ENCODE data around the gene PADI4. TPM values are rescaled to one million over a fixed set of nuclear protein-coding genes. Genes with fewer than 3 reads are reported as not detected.

PADI4 gene
- 8.2 TPM for total RNA-seq

GRCh38 chr1:17307946-17308345 lies at the start of gene PADI4:
Gene PADI4, plus strand, starts transcription at chr1:17308197. Its CDS starts 26 bp downstream, at chr1:17308223.
- peak within 1 kb of the TSS; percentile 24 for H3K4me3 ChIP-seq (ENCODE audit: low read length)

GRCh38 chr1:17258758-17259130 lies 49.3 kb upstream of the PADI4 start:
- Histone ChIP-seq H3K9me3 (ENCODE audit: low read depth, low read length) (no peaks in the 10 kb centered on the region), H3K4me1 (ENCODE audit: insufficient read depth, low read length) (no peaks in the 10 kb centered on the region), H3K4me3 (ENCODE audit: low read length) (no peak overlapping the region), H3K27me3 (ENCODE audit: insufficient read depth, low read length) (no peaks in the 10 kb centered on the region)

More at GRCh38 chr1:17307946-17308345, at the start of gene PADI4:
- no peaks in the 10 kb centered on the region for H3K9me3 ChIP-seq (ENCODE audit: low read depth, low read length)
- H3K4me1 ChIP-seq (ENCODE audit: insufficient read depth, low read length) = peaks cover 99% of the 10 kb centered on the region
- H3K27me3 ChIP-seq (ENCODE audit: insufficient read depth, low read length) = no peaks in the 10 kb centered on the region

GRCh38 chr1:17259233-17259873 lies 48.6 kb upstream of the PADI4 start:
- no peaks in the 10 kb centered on the region for H3K4me1 ChIP-seq (ENCODE audit: insufficient read depth, low read length)
- H3K9me3 ChIP-seq (ENCODE audit: low read depth, low read length) = no peaks in the 10 kb centered on the region
- no peak overlapping the region for H3K4me3 ChIP-seq (ENCODE audit: low read length)
- no peaks in the 10 kb centered on the region for H3K27me3 ChIP-seq (ENCODE audit: insufficient read depth, low read length)

- no peak overlapping the region for H3K4me3 ChIP-seq (ENCODE audit: low read length)
- H3K27me3 ChIP-seq (ENCODE audit: insufficient read depth, low read length) = no peaks in the 10 kb centered on the region
- no peaks in the 10 kb centered on the region for H3K9me3 ChIP-seq (ENCODE audit: low read depth, low read length)
- no peaks in the 10 kb centered on the region for H3K4me1 ChIP-seq (ENCODE audit: insufficient read depth, low read length)
Observed at GRCh38 chr1:17260264-17260663, 47.7 kb upstream of the PADI4 start.

- Histone ChIP-seq H3K9me3 (ENCODE audit: low read depth, low read length) (no peaks in the 10 kb centered on the region), H3K4me3 (ENCODE audit: low read length) (no peak overlapping the region), H3K27me3 (ENCODE audit: insufficient read depth, low read length) (no peaks in the 10 kb centered on the region), H3K4me1 (ENCODE audit: insufficient read depth, low read length) (no peaks in the 10 kb centered on the region)
Observed at GRCh38 chr1:17260738-17261137, 47.3 kb upstream of the PADI4 start.

GRCh38 chr1:17263936-17264335 lies 44.1 kb upstream of the PADI4 start:
- no peaks in the 10 kb centered on the region for H3K4me1 ChIP-seq (ENCODE audit: insufficient read depth, low read length)
- no peaks in the 10 kb centered on the region for H3K27me3 ChIP-seq (ENCODE audit: insufficient read depth, low read length)
- no peak overlapping the region for H3K4me3 ChIP-seq (ENCODE audit: low read length)
- no peaks in the 10 kb centered on the region for H3K9me3 ChIP-seq (ENCODE audit: low read depth, low read length)

GRCh38 chr1:17264470-17264869 lies 43.5 kb upstream of the PADI4 start:
- no peak overlapping the region for H3K4me3 ChIP-seq (ENCODE audit: low read length)
- no peaks in the 10 kb centered on the region for H3K4me1 ChIP-seq (ENCODE audit: insufficient read depth, low read length)
- no peaks in the 10 kb centered on the region for H3K9me3 ChIP-seq (ENCODE audit: low read depth, low read length)

GRCh38 chr1:17265162-17265561 lies 42.8 kb upstream of the PADI4 start:
- Histone ChIP-seq H3K4me3 (ENCODE audit: low read length) (no peak overlapping the region), H3K27me3 (ENCODE audit: insufficient read depth, low read length) (no peaks in the 10 kb centered on the region), H3K4me1 (ENCODE audit: insufficient read depth, low read length) (no peaks in the 10 kb centered on the region), H3K9me3 (ENCODE audit: low read depth, low read length) (no peaks in the 10 kb centered on the region)

More at GRCh38 chr1:17264470-17264869, 43.5 kb upstream of the PADI4 start:
- no peaks in the 10 kb centered on the region for H3K27me3 ChIP-seq (ENCODE audit: insufficient read depth, low read length)

GRCh38 chr1:17265950-17266349 lies 42.0 kb upstream of the PADI4 start:
- Histone ChIP-seq H3K27me3 (ENCODE audit: insufficient read depth, low read length) (no peaks in the 10 kb centered on the region), H3K9me3 (ENCODE audit: low read depth, low read length) (no peaks in the 10 kb centered on the region), H3K4me1 (ENCODE audit: insufficient read depth, low read length) (no peaks in the 10 kb centered on the region), H3K4me3 (ENCODE audit: low read length) (no peak overlapping the region)

GRCh38 chr1:17270891-17271765 lies 36.9 kb upstream of the PADI4 start:
- peaks cover 4% of the 10 kb centered on the region for H3K4me1 ChIP-seq (ENCODE audit: insufficient read depth, low read length)
- H3K4me3 ChIP-seq (ENCODE audit: low read length) = no peak overlapping the region
- H3K27me3 ChIP-seq (ENCODE audit: insufficient read depth, low read length) = no peaks in the 10 kb centered on the region
- H3K9me3 ChIP-seq (ENCODE audit: low read depth, low read length) = no peaks in the 10 kb centered on the region

GRCh38 chr1:17272066-17272465 lies 35.9 kb upstream of the PADI4 start:
- H3K4me1 ChIP-seq (ENCODE audit: insufficient read depth, low read length) = peaks cover 13% of the 10 kb centered on the region
- H3K27me3 ChIP-seq (ENCODE audit: insufficient read depth, low read length) = no peaks in the 10 kb centered on the region
- no peaks in the 10 kb centered on the region for H3K9me3 ChIP-seq (ENCODE audit: low read depth, low read length)
- no peak overlapping the region for H3K4me3 ChIP-seq (ENCODE audit: low read length)

- no peaks in the 10 kb centered on the region for H3K9me3 ChIP-seq (ENCODE audit: low read depth, low read length)
- peaks cover 13% of the 10 kb centered on the region for H3K4me1 ChIP-seq (ENCODE audit: insufficient read depth, low read length)
- H3K4me3 ChIP-seq (ENCODE audit: low read length) = no peak overlapping the region
Observed at GRCh38 chr1:17272646-17273045, 35.4 kb upstream of the PADI4 start.

GRCh38 chr1:17273096-17273495 lies 34.9 kb upstream of the PADI4 start:
- Histone ChIP-seq H3K9me3 (ENCODE audit: low read depth, low read length) (no peaks in the 10 kb centered on the region), H3K27me3 (ENCODE audit: insufficient read depth, low read length) (no peaks in the 10 kb centered on the region), H3K4me1 (ENCODE audit: insufficient read depth, low read length) (peaks cover 13% of the 10 kb centered on the region), H3K4me3 (ENCODE audit: low read length) (no peak overlapping the region)

More at GRCh38 chr1:17272646-17273045, 35.4 kb upstream of the PADI4 start:
- H3K27me3 ChIP-seq (ENCODE audit: insufficient read depth, low read length) = no peaks in the 10 kb centered on the region

GRCh38 chr1:17274186-17275170 lies 33.5 kb upstream of the PADI4 start:
- Histone ChIP-seq H3K4me1 (ENCODE audit: insufficient read depth, low read length) (peaks cover 13% of the 10 kb centered on the region), H3K4me3 (ENCODE audit: low read length) (no peak overlapping the region), H3K9me3 (ENCODE audit: low read depth, low read length) (no peaks in the 10 kb centered on the region), H3K27me3 (ENCODE audit: insufficient read depth, low read length) (no peaks in the 10 kb centered on the region)

- Histone ChIP-seq H3K4me3 (ENCODE audit: low read length) (no peak overlapping the region), H3K27me3 (ENCODE audit: insufficient read depth, low read length) (no peaks in the 10 kb centered on the region), H3K4me1 (ENCODE audit: insufficient read depth, low read length) (peaks cover 32% of the 10 kb centered on the region), H3K9me3 (ENCODE audit: low read depth, low read length) (no peaks in the 10 kb centered on the region)
Observed at GRCh38 chr1:17276568-17276967, 31.4 kb upstream of the PADI4 start.

Data from mononuclear cell (primary cell).